Stomach (tissue), 4 donors: ENCODE data around the gene CARMIL3.

Experiments used
- CTCF ChIP-seq, 7 experiments: fragments of 450-650 bp in 4 of 7; fragments of 200-600 bp in 3 of 7; sonication (generic) in 3 of 7; IDR thresholded peaks; one replicate each; pipeline ENCODE4 v1.5.1; 2016 to 2019; ENCODE audit warnings: antibody characterized with exemption in 7 of 7, control low read depth in 2 of 7, mild to moderate bottlenecking in 1 of 7
- POLR2A ChIP-seq, 4 donors: fragments of 450-650 bp; IDR thresholded peaks; one replicate each; pipeline ENCODE4 v1.6.1; 2016; ENCODE audit warnings: antibody characterized with exemption in 4 of 4, control low read depth in 2 of 4, mild to moderate bottlenecking in 1 of 4, moderate library complexity in 1 of 4

GRCh38 chr14:24068711-24069410, 17.1 kb downstream of the CARMIL3 start:
- TF ChIP-seq CTCF (IDR thresholded peaks at IDR 0.05) (no peak), POLR2A (IDR thresholded peaks at IDR 0.05) (no peak)
